GM18861 (cell line): Measurements from ENCODE around the gene KCNH2.
"Not testable (repeated sequence)": the region's sequence is repeated elsewhere in the genome, so short reads cannot be mapped to it uniquely, and the experiment has no call there.

Source experiments
- ATAC-seq: cut with Tn5 transposase; IDR thresholded peaks from one replicate; pipeline ENCODE4 v1.9.1; 2021; ENCODE audit not compliant: unreplicated experiment

KCNH2 gene

DNA sequence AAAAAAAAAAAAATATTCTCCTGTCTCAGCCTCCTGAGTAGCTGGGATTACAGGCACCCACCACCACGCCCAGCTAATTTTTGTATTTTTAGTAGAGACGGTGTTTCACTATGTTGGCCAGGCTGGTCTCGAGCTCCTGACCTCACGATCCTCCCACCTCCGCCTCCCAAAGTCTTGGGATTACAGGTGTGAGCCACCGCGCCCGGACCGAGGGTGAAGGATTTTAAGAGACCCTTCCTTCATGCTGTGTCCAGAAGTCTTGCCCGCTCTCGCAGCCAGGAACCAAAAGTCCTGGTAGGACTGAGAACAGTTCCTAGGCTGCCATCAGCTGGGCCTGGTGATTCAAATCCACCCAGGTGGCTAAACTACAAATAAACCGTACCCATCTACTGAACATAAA is 33.5 kb upstream of the KCNH2 start:
- ATAC-seq = not testable (repeated sequence)

GRCh38 chr7:151011097-151011409 is 32.9 kb upstream of the KCNH2 start:
- no peak for ATAC-seq

DNA sequence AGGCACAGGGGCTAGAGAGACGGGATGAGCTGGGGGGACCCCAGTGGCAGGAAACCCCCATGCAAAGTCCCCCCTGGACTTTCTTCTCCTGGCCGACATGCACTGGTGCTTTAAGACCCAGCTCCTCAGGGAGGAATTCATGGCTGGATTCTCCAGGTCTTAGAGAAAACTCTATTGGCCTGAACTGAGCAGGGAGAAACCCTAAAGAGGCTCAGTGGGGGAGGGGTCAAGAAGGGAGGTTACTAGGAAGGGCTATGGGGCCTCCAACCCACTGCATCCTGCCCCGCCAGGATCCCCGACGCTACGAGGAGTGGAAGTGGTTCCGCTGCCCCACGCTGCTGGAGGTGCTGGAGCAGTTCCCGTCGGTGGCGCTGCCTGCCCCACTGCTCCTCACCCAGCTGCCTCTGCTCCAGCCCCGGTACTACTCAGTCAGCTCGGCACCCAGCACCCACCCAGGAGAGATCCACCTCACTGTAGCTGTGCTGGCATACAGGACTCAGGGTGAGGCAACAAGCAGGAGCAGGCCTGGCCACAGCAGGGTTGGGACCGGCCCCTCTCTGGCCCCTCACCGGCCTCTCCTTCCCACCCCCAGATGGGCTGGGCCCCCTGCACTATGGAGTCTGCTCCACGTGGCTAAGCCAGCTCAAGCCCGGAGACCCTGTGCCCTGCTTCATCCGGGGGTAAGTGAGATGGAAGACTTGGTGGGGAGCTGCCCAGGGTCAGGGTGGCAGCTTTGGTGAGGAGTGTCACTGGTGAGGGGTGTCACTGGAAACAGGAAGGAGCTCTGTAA is 32.4 kb upstream of the KCNH2 start:
- ATAC-seq = no peak

GRCh38 chr7:151010037-151010306 is 31.9 kb upstream of the KCNH2 start:
- no peak for ATAC-seq

GRCh38 chr7:151009327-151010036 is 31.4 kb upstream of the KCNH2 start:
- ATAC-seq = no peak

- no peak for ATAC-seq
Measured at GRCh38 chr7:151008511-151009323, 30.6 kb upstream of the KCNH2 start.

DNA sequence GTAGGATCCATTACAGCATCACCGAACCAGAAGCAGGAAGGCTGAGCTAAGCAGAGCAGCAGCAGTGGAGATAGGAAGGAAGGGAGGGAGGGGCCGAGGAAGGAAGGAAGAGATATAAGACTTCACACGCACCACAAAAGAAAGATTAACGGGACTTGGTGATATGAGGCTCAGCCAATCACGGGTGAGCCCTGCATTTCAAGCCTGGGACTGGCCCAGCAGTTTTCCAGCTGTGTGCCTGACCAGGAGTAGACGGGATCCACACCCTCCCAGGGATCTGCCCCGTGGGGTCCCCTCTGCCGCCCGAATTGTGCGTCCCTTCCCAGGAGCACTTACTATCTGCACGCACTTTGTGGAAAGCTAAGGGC is 30.0 kb upstream of the KCNH2 start:
- ATAC-seq = no peak

DNA sequence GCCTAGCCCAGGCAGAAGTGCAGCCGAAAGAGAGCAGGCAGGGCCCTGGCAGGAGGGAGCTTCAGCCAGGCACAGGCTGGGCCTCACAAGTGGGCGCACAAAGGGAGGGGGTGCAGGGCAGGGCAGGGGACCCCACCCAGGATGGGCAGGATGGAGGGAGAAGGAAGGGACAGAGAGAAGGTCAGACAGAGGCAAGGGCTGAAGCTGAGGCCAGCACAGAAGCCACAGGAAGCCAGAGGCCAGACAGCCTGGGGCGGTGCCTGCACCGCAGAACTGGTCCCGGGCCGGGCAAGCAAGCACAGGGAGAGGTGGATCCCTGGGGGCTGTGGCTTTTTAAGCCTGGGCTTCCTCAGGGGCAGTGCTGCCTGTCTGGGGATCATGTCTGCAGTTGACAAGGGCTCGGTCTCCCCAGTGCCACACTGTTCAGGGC is 29.4 kb upstream of the KCNH2 start:
- no peak for ATAC-seq

DNA sequence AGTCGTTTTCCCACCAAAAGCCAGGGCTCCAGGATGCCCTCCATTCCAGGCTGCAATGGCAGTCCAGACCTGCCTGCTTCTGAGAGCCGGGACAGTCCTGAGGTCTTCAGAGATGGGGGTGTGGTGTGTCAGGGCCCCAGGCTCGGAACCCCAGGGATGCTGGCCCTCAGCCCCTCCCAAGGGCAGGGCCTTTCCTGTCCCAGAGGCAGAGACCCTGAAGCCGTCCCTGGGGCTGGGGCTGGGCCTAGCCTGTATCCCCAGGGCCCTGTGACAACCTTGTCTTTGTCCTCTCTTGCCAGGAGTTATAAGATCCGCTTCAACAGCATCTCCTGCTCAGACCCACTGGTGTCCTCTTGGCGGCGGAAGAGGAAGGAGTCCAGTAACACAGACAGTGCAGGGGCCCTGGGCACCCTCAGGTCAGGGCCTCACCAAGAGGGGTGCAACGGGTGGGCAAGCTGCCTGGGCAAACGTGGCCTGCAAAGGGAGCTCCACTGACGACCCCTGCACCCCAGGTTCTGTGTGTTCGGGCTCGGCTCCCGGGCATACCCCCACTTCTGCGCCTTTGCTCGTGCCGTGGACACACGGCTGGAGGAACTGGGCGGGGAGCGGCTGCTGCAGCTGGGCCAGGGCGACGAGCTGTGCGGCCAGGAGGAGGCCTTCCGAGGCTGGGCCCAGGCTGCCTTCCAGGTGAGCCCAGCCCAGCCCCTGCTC is 28.6 kb upstream of the KCNH2 start:
- no peak for ATAC-seq

DNA sequence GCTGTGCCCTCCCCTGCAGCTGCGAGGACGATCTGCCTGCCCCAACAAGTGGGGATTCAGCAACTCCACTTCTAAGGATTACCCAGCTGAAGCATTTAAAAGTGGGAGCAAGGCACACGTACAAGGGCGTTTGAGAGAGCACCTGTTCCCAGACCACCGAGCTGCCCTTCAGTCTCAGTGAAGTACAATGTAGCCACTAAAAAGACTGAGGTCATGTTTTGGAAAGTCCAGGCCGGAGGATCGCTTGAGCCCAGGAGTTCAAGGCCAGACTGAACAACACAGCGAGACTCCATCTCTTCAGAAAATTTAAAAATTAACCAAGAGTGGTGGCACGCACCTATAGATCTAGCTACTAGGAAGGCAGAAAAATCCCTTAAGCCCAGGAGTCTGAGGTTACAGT is 27.4 kb upstream of the KCNH2 start:
- no peak for ATAC-seq

DNA sequence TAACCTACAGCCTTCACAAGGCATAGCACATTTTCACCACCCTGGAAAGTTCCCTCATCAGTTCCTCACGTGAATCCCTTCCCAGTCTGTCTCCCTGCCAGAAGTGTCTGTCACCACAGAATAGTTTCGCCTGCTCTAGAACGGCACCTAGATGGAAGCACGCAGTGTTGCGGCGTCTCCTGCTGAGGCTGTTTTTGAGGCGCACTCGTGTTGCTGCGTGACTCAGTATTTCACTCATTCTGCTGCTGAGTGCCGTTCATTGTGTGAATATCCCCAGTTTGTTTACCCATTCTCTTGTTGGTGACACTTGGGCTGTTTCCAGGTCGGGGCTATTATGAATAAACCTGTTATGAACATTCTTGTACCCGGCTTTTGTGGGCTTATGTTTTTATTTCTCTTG is 25.5 kb upstream of the KCNH2 start:
- no peak for ATAC-seq

- ATAC-seq = no peak
Measured at GRCh38 chr7:151001546-151001945, 23.4 kb upstream of the KCNH2 start.

DNA sequence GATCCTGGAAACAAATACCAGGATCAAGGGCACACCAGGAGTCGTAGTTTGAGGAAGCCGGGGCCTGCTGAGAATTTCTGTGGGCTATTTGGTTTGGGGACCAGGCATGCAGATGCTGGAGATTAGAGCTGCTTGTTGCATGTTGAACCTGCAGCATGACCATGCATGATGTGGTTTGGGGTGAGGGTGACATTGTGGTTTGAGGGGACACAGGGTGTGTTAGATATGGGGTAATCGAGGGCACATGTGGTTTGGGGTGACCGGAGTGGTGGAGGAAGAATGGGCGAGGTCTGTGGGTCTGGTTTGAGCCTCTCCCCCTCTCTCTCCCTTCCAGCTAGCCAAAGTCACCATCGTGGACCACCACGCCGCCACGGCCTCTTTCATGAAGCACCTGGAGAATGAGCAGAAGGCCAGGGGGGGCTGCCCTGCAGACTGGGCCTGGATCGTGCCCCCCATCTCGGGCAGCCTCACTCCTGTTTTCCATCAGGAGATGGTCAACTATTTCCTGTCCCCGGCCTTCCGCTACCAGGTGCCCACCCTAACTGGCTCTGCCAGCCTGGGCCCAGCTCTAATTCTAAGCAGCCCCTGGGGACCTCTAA is 22.9 kb upstream of the KCNH2 start:
- no peak for ATAC-seq

DNA sequence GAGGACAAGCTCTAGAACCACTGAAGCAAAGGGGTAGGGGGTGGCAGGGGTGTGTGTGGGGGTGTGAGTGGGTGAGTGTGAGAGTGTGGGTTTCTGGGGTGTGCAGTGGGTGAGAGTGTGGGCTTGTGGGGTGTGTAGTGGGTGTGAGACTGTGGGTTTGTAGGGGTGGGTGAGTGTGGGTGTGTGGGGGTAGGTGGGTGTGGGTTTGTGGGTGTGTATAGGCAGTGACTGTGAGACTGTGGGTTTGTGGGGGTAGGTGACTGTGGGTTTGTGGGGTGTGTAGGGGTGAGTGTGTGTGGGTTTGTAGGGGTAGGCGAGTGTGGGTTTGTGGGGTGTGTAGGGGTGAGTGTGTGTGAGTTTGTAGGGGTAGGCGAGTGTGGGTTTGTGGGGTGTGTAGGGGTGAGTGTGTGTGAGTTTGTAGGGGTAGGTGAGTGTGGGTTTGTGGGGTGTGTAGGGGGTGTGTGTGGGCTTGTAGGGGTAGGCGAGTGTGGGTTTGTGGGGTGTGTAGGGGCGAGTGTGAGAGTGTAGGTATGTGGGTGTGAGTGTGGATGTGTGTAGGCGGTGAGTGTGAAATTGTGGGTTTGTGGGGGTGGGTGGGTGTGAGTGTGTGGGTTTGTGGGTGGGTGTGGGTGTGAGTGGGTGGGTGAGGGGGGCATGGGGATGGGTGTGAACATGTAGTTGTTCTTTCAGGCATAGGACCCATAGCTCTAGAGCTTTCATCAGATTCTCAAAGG is 21.5 kb upstream of the KCNH2 start:
- ATAC-seq = no peak

DNA sequence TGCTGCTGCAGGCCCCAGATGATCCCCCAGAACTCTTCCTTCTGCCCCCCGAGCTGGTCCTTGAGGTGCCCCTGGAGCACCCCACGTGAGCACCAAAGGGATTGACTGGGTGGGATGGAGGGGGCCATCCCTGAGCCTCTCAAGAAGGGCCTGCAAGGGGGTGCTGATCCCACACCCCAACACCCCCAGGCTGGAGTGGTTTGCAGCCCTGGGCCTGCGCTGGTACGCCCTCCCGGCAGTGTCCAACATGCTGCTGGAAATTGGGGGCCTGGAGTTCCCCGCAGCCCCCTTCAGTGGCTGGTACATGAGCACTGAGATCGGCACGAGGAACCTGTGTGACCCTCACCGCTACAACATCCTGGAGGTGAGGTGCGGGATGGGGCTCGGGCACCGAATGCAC is 20.9 kb upstream of the KCNH2 start:
- ATAC-seq = no peak

DNA sequence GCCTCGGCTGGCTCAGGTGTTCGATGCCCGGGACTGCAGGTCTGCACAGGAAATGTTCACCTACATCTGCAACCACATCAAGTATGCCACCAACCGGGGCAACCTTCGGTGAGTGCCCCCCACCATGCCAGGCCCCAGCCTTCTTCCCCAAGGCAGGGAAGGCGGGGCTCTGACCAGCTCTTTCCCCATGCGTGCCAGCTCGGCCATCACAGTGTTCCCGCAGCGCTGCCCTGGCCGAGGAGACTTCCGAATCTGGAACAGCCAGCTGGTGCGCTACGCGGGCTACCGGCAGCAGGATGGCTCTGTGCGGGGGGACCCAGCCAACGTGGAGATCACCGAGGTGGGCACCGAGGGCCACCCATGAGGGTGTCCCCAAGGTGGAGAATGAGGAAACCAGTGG is 20.2 kb upstream of the KCNH2 start:
- ATAC-seq = no peak

- no peak for ATAC-seq
Measured at GRCh38 chr7:150997817-150998216, 19.7 kb upstream of the KCNH2 start.

DNA sequence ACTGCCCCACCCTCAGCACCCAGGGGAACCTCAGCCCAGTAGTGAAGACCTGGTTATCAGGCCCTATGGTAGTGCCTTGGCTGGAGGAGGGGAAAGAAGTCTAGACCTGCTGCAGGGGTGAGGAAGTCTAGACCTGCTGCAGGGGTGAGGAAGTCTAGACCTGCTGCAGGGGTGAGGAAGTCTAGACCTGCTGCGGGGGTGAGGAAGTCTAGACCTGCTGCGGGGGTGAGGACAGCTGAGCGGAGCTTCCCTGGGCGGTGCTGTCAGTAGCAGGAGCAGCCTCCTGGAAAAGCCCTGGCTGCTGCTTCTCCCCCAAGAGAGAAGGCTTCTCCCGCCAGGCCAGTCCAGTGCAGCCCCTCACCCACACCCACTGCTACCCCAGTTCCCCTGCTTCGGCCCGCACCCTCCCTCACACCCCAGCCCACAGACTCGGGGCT is 19.0 kb upstream of the KCNH2 start:
- ATAC-seq = no peak

DNA sequence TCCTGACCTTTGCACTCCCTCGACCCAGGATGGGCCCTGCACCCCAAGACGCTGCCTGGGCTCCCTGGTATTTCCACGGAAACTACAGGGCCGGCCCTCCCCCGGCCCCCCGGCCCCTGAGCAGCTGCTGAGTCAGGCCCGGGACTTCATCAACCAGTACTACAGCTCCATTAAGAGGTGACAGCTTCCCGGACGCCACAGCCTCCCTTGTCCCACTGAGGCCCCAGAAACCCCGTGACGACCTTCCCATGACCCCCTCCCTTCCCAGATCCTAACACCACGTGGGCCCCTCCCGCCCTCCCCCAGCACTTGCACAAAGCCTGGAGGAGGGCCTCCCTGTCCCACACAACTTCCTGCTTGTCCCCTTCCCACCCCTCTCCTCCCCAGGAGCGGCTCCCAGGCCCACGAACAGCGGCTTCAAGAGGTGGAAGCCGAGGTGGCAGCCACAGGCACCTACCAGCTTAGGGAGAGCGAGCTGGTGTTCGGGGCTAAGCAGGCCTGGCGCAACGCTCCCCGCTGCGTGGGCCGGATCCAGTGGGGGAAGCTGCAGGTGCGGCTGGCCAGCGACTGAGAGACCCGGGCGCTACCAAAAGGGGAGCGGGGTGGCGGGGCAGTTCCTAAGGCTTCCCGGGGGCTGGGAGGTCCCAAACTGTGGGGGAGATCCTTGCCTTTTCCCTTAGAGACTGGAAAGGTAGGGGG is 18.4 kb upstream of the KCNH2 start:
- no peak for ATAC-seq
